ENCODE data around the gene GPALPP1. TPM values are rescaled to one million over a fixed set of nuclear protein-coding genes. Genes with fewer than 3 reads are reported as not detected.
"Not testable (repeated sequence)": the region's sequence is repeated elsewhere in the genome, so short reads cannot be mapped to it uniquely, and the experiment has no call there.

Gene GPALPP1
- 10 to 100 TPM; 29.1 to 32.2 TPM for total RNA-seq

- no peaks in the 10 kb centered on the region for H3K9me3 Mint-ChIP-seq
- DNase-seq: peak; percentile 90
- H3K36me3 Mint-ChIP-seq: peaks cover 18% of the 10 kb centered on the region
- peak within 1 kb of the TSS; percentile 96 for H3K27ac Mint-ChIP-seq
- peak within 1 kb of the TSS; percentile 97 for H3K4me3 Mint-ChIP-seq
- no peaks in the 10 kb centered on the region for H3K27me3 Mint-ChIP-seq
- H3K4me1 Mint-ChIP-seq: peaks cover 43% of the 10 kb centered on the region
Observed at GRCh38 chr13:44989071-44989889, at the start of gene GPALPP1, which contains the start of gene NUFIP1. TSS of gene GPALPP1 (plus strand) at chr13:44989538. CDS start at chr13:44989655, 117 bp downstream. TSS of gene NUFIP1 (minus strand) at chr13:44989471. CDS start at chr13:44989436, 35 bp downstream.

GRCh38 chr13:44943411-44943810, 45.9 kb upstream of the GPALPP1 start:
- H3K4me1 Mint-ChIP-seq, H3K4me3 Mint-ChIP-seq, DNase-seq, H3K27me3 Mint-ChIP-seq, H3K27ac Mint-ChIP-seq, H3K9me3 Mint-ChIP-seq: not testable (repeated sequence)
- peaks cover 12% of the 10 kb centered on the region for H3K36me3 Mint-ChIP-seq

- Mint-ChIP-seq H3K27ac (no peak overlapping the region), H3K4me3 (no peak overlapping the region), H3K9me3 (no peaks in the 10 kb centered on the region), H3K27me3 (no peaks in the 10 kb centered on the region), H3K4me1 (no peaks in the 10 kb centered on the region), H3K36me3 (peaks cover 12% of the 10 kb centered on the region)
- no peak for DNase-seq
Observed at GRCh38 chr13:44951184-44951583, 38.2 kb upstream of the GPALPP1 start.

GRCh38 chr13:44952671-44953070, 36.7 kb upstream of the GPALPP1 start:
- Mint-ChIP-seq H3K4me3 (no peak overlapping the region), H3K27ac (no peak overlapping the region), H3K9me3 (no peaks in the 10 kb centered on the region), H3K4me1 (no peaks in the 10 kb centered on the region), H3K36me3 (peaks cover 12% of the 10 kb centered on the region), H3K27me3 (no peaks in the 10 kb centered on the region)
- DNase-seq: no peak

GRCh38 chr13:44954224-44954623, 35.1 kb upstream of the GPALPP1 start:
- no peaks in the 10 kb centered on the region for H3K9me3 Mint-ChIP-seq
- H3K4me3 Mint-ChIP-seq: no peak overlapping the region
- H3K4me1 Mint-ChIP-seq: no peaks in the 10 kb centered on the region
- no peak for DNase-seq
- H3K27ac Mint-ChIP-seq: no peak overlapping the region
- H3K36me3 Mint-ChIP-seq: peaks cover 10% of the 10 kb centered on the region
- no peaks in the 10 kb centered on the region for H3K27me3 Mint-ChIP-seq

GRCh38 chr13:44955406-44955805, 33.9 kb upstream of the GPALPP1 start:
- Mint-ChIP-seq H3K27ac (no peak overlapping the region), H3K4me1 (no peaks in the 10 kb centered on the region), H3K4me3 (no peak overlapping the region), H3K36me3 (peaks cover 12% of the 10 kb centered on the region), H3K27me3 (no peaks in the 10 kb centered on the region), H3K9me3 (no peaks in the 10 kb centered on the region)
- no peak for DNase-seq

- H3K4me3 Mint-ChIP-seq: no peak overlapping the region
- H3K36me3 Mint-ChIP-seq: peaks cover 52% of the 10 kb centered on the region
- no peaks in the 10 kb centered on the region for H3K27me3 Mint-ChIP-seq
- peaks cover 4% of the 10 kb centered on the region for H3K9me3 Mint-ChIP-seq
- DNase-seq: no peak
- H3K27ac Mint-ChIP-seq: no peak overlapping the region
- H3K4me1 Mint-ChIP-seq: no peaks in the 10 kb centered on the region
Observed at GRCh38 chr13:44961997-44962396, 27.3 kb upstream of the GPALPP1 start.

- Mint-ChIP-seq H3K4me3 (no peak overlapping the region), H3K4me1 (no peaks in the 10 kb centered on the region), H3K36me3 (peaks cover 29% of the 10 kb centered on the region), H3K27me3 (no peaks in the 10 kb centered on the region), H3K9me3 (no peaks in the 10 kb centered on the region), H3K27ac (no peak overlapping the region)
- no peak for DNase-seq
Observed at GRCh38 chr13:44967704-44968433, 21.5 kb upstream of the GPALPP1 start.

GRCh38 chr13:44968434-44968815, 20.9 kb upstream of the GPALPP1 start:
- no peaks in the 10 kb centered on the region for H3K4me1 Mint-ChIP-seq

GRCh38 chr13:44969551-44970484, 19.5 kb upstream of the GPALPP1 start:
- no peaks in the 10 kb centered on the region for H3K27me3 Mint-ChIP-seq
- H3K4me3 Mint-ChIP-seq: no peak overlapping the region
- H3K9me3 Mint-ChIP-seq: no peaks in the 10 kb centered on the region
- no peak for DNase-seq
- peaks cover 12% of the 10 kb centered on the region for H3K36me3 Mint-ChIP-seq
- H3K4me1 Mint-ChIP-seq: no peaks in the 10 kb centered on the region
- no peak overlapping the region for H3K27ac Mint-ChIP-seq

More at GRCh38 chr13:44968434-44968815, 20.9 kb upstream of the GPALPP1 start:
- DNase-seq: no peak
- Mint-ChIP-seq H3K9me3 (no peaks in the 10 kb centered on the region), H3K4me3 (no peak overlapping the region), H3K36me3 (peaks cover 25% of the 10 kb centered on the region), H3K27ac (no peak overlapping the region), H3K27me3 (no peaks in the 10 kb centered on the region)

GRCh38 chr13:44971656-44972595, 17.4 kb upstream of the GPALPP1 start:
- H3K36me3 Mint-ChIP-seq: peaks cover 7% of the 10 kb centered on the region
- H3K9me3 Mint-ChIP-seq: no peaks in the 10 kb centered on the region
- H3K4me1 Mint-ChIP-seq: no peaks in the 10 kb centered on the region

GRCh38 chr13:44972956-44973581, 16.3 kb upstream of the GPALPP1 start:
- Mint-ChIP-seq H3K4me1 (no peaks in the 10 kb centered on the region), H3K36me3 (peaks cover 8% of the 10 kb centered on the region), H3K4me3 (no peak overlapping the region), H3K27me3 (no peaks in the 10 kb centered on the region), H3K27ac (no peak overlapping the region), H3K9me3 (no peaks in the 10 kb centered on the region)
- no peak for DNase-seq

More at GRCh38 chr13:44971656-44972595, 17.4 kb upstream of the GPALPP1 start:
- Mint-ChIP-seq H3K27me3 (no peaks in the 10 kb centered on the region), H3K27ac (no peak overlapping the region), H3K4me3 (no peak overlapping the region)
- no peak for DNase-seq

- no peak for DNase-seq
- Mint-ChIP-seq H3K9me3 (no peaks in the 10 kb centered on the region), H3K27me3 (no peaks in the 10 kb centered on the region), H3K27ac (no peak overlapping the region), H3K36me3 (peaks cover 10% of the 10 kb centered on the region), H3K4me1 (no peaks in the 10 kb centered on the region), H3K4me3 (no peak overlapping the region)
Observed at GRCh38 chr13:44974056-44974793, 15.1 kb upstream of the GPALPP1 start.
